DND-41 (cell line): ENCODE results near the gene CUL5.

Source experiments
- ATAC-seq: fragments of 200-7000 bp; cut with Tn5 transposase; 3 replicates; pipeline ENCODE4 v1.9.1; 2021; ENCODE audit warnings: low read depth; ENCODE audit not compliant: insufficient read depth
- DNase-seq: peaks from one replicate; pipeline ENCODE4 v3.0.0-alpha.2; 2020
- H2AFZ ChIP-seq: 2 replicates; pipeline ENCODE4 v1.6.0; 2012; ENCODE audit warnings: low read depth, low read length
- H3K27ac ChIP-seq: 2 replicates; pipeline ENCODE4 v1.5.1; 2012; ENCODE audit warnings: low read length, inconsistent platforms
- H3K27me3 ChIP-seq: fragments of 200-600 bp; sonication (generic); 2 replicates; pipeline ENCODE4 v1.6.0; 2012; ENCODE audit warnings: low read length, mild to moderate bottlenecking, inconsistent platforms; ENCODE audit not compliant: insufficient read depth, poor library complexity
- H3K36me3 ChIP-seq: 2 replicates; pipeline ENCODE4 v1.5.1; 2012; ENCODE audit warnings: low read length, inconsistent platforms; ENCODE audit not compliant: insufficient read depth
- H3K4me1 ChIP-seq: 2 replicates; pipeline ENCODE4 v1.5.1; 2012; ENCODE audit warnings: mild to moderate bottlenecking, low read length; ENCODE audit not compliant: insufficient read depth
- H3K4me2 ChIP-seq: 2 replicates; pipeline ENCODE4 v1.6.0; 2012; ENCODE audit warnings: mild to moderate bottlenecking, moderate library complexity, low read length, inconsistent platforms; ENCODE audit not compliant: insufficient read depth
- H3K4me3 ChIP-seq, 2 experiments: fragments of 200-600 bp in 1 of 2; shearing (Covaris generic) in 1 of 2; 2 replicates each; pipeline ENCODE4 v1.5.1; 2012 to 2016; ENCODE audit warnings: inconsistent platforms in 2 of 2, low read length in 2 of 2, mild to moderate bottlenecking in 2 of 2, low read depth in 1 of 2, moderate library complexity in 1 of 2
- H3K79me2 ChIP-seq: 2 replicates; pipeline ENCODE4 v1.6.0; 2012; ENCODE audit warnings: low read length, inconsistent platforms; ENCODE audit not compliant: insufficient read depth
- H3K9ac ChIP-seq: 2 replicates; pipeline ENCODE4 v1.6.0; 2012; ENCODE audit warnings: low read depth, mild to moderate bottlenecking, inconsistent platforms, low read length, moderate library complexity
- H3K9me3 ChIP-seq: 2 replicates; pipeline ENCODE4 v1.5.1; 2012; ENCODE audit warnings: low read length, moderate library complexity, mild to moderate bottlenecking, inconsistent platforms; ENCODE audit not compliant: insufficient read depth, severe bottlenecking
- H4K20me1 ChIP-seq: 2 replicates; pipeline ENCODE4 v1.6.0; 2012; ENCODE audit warnings: low read length; ENCODE audit not compliant: insufficient read depth
- CTCF ChIP-seq: IDR thresholded peaks from 2 replicates; pipeline ENCODE4 v1.5.1; 2012; ENCODE audit warnings: borderline replicate concordance, low read length, moderate library complexity, mild to moderate bottlenecking; ENCODE audit not compliant: poor library complexity, severe bottlenecking; ENCODE audit errors: extremely low read depth
- EZH2 ChIP-seq: IDR thresholded peaks from 3 replicates; pipeline ENCODE4 v1.6.1; 2012; ENCODE audit warnings: borderline replicate concordance, low read depth, mild to moderate bottlenecking, moderate library complexity, low read length, inconsistent platforms; ENCODE audit not compliant: severe bottlenecking

CUL5 gene

GRCh38 chr11:108018708-108019107 is 10.0 kb downstream of the CUL5 start:
- no peak overlapping the region for H3K27ac ChIP-seq
- H4K20me1 ChIP-seq, result peaks cover 81% of the 10 kb centered on the region; the same call in 1 of the 2 replicates
- H2AFZ ChIP-seq, result no peak overlapping the region
- no peaks in the 10 kb centered on the region for H3K9me3 ChIP-seq
- H3K79me2 ChIP-seq, result peaks cover 99% of the 10 kb centered on the region
- H3K36me3 ChIP-seq, result 0 out of 2 replicates have a peak, but pooled peaks cover 3% of the 10 kb centered on the region
- no peak overlapping the region for H3K9ac ChIP-seq
- H3K27me3 ChIP-seq, result no peaks in the 10 kb centered on the region
- no peaks in the 10 kb centered on the region for H3K4me1 ChIP-seq
- H3K4me3 ChIP-seq, result no peak overlapping the region
- H3K4me2 ChIP-seq, result no peak overlapping the region
- TF ChIP-seq EZH2 (no peak), CTCF (no peak)
- DNase-seq (no peak), ATAC-seq (no peak)

- Histone ChIP-seq H4K20me1 (peaks cover 78% of the 10 kb centered on the region; the same call in 1 of the 2 replicates), H3K4me2 (no peak overlapping the region), H3K27me3 (no peaks in the 10 kb centered on the region), H3K9me3 (no peaks in the 10 kb centered on the region), H3K9ac (no peak overlapping the region), H3K4me1 (no peaks in the 10 kb centered on the region), H3K79me2 (peaks cover 99% of the 10 kb centered on the region), H2AFZ (no peak overlapping the region), H3K4me3 (no peak overlapping the region), H3K36me3 (no peaks in the 10 kb centered on the region), H3K27ac (no peak overlapping the region)
- no peak for TF ChIP-seq CTCF
- no peak for TF ChIP-seq EZH2
- ATAC-seq, result no peak
- no peak for DNase-seq
Measured at GRCh38 chr11:108019870-108020540, 11.3 kb downstream of the CUL5 start.

- peaks cover 1% of the 10 kb centered on the region; the same call in 1 of the 2 replicates for H3K36me3 ChIP-seq
- DNase-seq (no peak), ATAC-seq (no peak)
- no peak overlapping the region for H2AFZ ChIP-seq
- TF ChIP-seq EZH2 (no peak), CTCF (no peak)
- no peaks in the 10 kb centered on the region for H3K27me3 ChIP-seq
- H3K4me2 ChIP-seq, result no peak overlapping the region
- H3K4me3 ChIP-seq, result no peak overlapping the region
- H3K27ac ChIP-seq, result peak overlapping the region; percentile 27; the same call in 1 of the 2 replicates
- no peak overlapping the region for H3K9ac ChIP-seq
- H4K20me1 ChIP-seq, result peaks cover 64% of the 10 kb centered on the region
- H3K9me3 ChIP-seq, result no peaks in the 10 kb centered on the region
- H3K79me2 ChIP-seq, result peaks cover 100% of the 10 kb centered on the region
- no peaks in the 10 kb centered on the region for H3K4me1 ChIP-seq
Measured at GRCh38 chr11:108025387-108026080, 16.8 kb downstream of the CUL5 start.
